HepG2 (cell line): ENCODE results near the gene UBE2L6. TPM values are rescaled to one million over a fixed set of nuclear protein-coding genes. Genes with fewer than 3 reads are reported as not detected.

Experiments used
- ATAC-seq: fragments of 200-7000 bp; cut with Tn5 transposase; 3 replicates; pipeline ENCODE4 v1.9.1; 2020; ENCODE audit warnings: mild to moderate bottlenecking, moderate library complexity
- BruUV-seq: library from RNA; stranded (reverse); fragments of 400-500 nt; replicated peaks from 2 replicates; lab custom pipeline; 2021; lab: Mats Ljungman, UMichigan
- CTCF ChIA-PET: fragments of 300-600 bp; formaldehyde crosslinking; extraction: SDS; loops from one replicate; lab custom pipeline; 2021; ENCODE audit warnings: low total read pairs, inconsistent platforms, low intra/inter-chr PET ratio; lab: Yijun Ruan, JAX
- POLR2A ChIA-PET: fragments of 350-600 bp; sonication (Branson Sonifier 250); formaldehyde crosslinking; loops from one replicate; lab custom pipeline; 2020; ENCODE audit warnings: antibody characterized with exemption, inconsistent platforms; lab: Yijun Ruan, JAX
- DNase-seq: peaks from one replicate; pipeline ENCODE4 v3.0.0-alpha.2; 2015; ENCODE audit warnings: low spot score
- FAIRE-seq: peaks from 3 replicates; lab custom pipeline; 2011; peaks lifted over from hg19 to GRCh38; lab: Jason Lieb, UNC
- H2AFZ ChIP-seq: one replicate; pipeline ENCODE4 v1.6.1; 2011; ENCODE audit warnings: low read length, inconsistent platforms
- H3K27ac ChIP-seq: fragments of 300-600 bp; 3 replicates; pipeline ENCODE4 v1.8.0; 2011; ENCODE audit warnings: mixed run types, mild to moderate bottlenecking, mixed read lengths, low read length, inconsistent platforms; ENCODE audit not compliant: insufficient read depth; ENCODE audit errors: extremely low read length
- H3K27me3 ChIP-seq, 2 experiments: fragments of 200-600 bp in 1 of 2; 2 replicates in 1 of 2; 3 replicates in 1 of 2; pipeline versions ENCODE4 v1.6.0 to v1.8.0; 2011; ENCODE audit warnings: low read length in 2 of 2, mild to moderate bottlenecking in 2 of 2, moderate library complexity in 2 of 2, inconsistent platforms in 1 of 2; ENCODE audit not compliant: insufficient read depth in 2 of 2, control insufficient read depth in 1 of 2
- H3K36me3 ChIP-seq, 2 experiments: fragments of 200-600 bp in 1 of 2; replicated peaks in 1 of 2; 2 replicates in 1 of 2; 3 replicates in 1 of 2; pipeline versions ENCODE4 v1.5.1 to v1.8.0; 2011; ENCODE audit warnings: low read length in 2 of 2, inconsistent platforms in 1 of 2; ENCODE audit not compliant: insufficient read depth in 2 of 2, control insufficient read depth in 1 of 2
- H3K4me1 ChIP-seq: 2 replicates; pipeline ENCODE4 v1.5.1; 2012; ENCODE audit warnings: low read length, inconsistent platforms; ENCODE audit not compliant: insufficient read depth
- H3K4me2 ChIP-seq: 2 replicates; pipeline ENCODE4 v1.6.0; 2011; ENCODE audit warnings: low read depth, low read length, inconsistent platforms
- H3K4me3 ChIP-seq, 3 experiments: fragments of 200-600 bp in 1 of 3; sonication (generic), shearing (Covaris generic) in 1 of 3; replicated peaks in 1 of 3; 2 replicates each; pipeline ENCODE4 v1.5.1; 2011 to 2016; ENCODE audit warnings: low read length in 3 of 3, inconsistent platforms in 2 of 3, low read depth in 2 of 3, mild to moderate bottlenecking in 2 of 3, control low read depth in 1 of 3, mixed read lengths in 1 of 3; ENCODE audit not compliant: insufficient read depth in 1 of 3
- H3K79me2 ChIP-seq: one replicate; pipeline ENCODE4 v1.6.1; 2011; ENCODE audit warnings: low read length, inconsistent platforms; ENCODE audit not compliant: insufficient read depth
- H3K9ac ChIP-seq: 2 replicates; pipeline ENCODE4 v1.6.0; 2011; ENCODE audit warnings: mild to moderate bottlenecking, low read depth, low read length, inconsistent platforms; ENCODE audit not compliant: insufficient read depth
- H3K9me3 ChIP-seq: 2 replicates; pipeline ENCODE4 v1.5.1; 2012; ENCODE audit warnings: mild to moderate bottlenecking, low read length
- H4K20me1 ChIP-seq: 2 replicates; pipeline ENCODE4 v1.6.0; 2011; ENCODE audit warnings: inconsistent platforms, mild to moderate bottlenecking, low read length, moderate library complexity; ENCODE audit not compliant: insufficient read depth
- FOXJ3 ChIP-seq: sonication (generic); formaldehyde crosslinking; IDR thresholded peaks from 2 replicates; pipeline ENCODE4 v1.4.0; 2020; ENCODE audit warnings: missing genetic modification reagents, mild to moderate bottlenecking, borderline replicate concordance
- FUBP1 ChIP-seq: sonication (generic); formaldehyde crosslinking; IDR thresholded peaks from 2 replicates; pipeline ENCODE4 v1.5.1; 2020; ENCODE audit warnings: missing genetic modification reagents, mild to moderate bottlenecking, borderline replicate concordance
- HOXA5 ChIP-seq: sonication (generic); formaldehyde crosslinking; IDR thresholded peaks from 2 replicates; pipeline ENCODE4 v1.4.0; 2020; ENCODE audit warnings: missing genetic modification reagents
- ISL2 ChIP-seq: sonication (generic); formaldehyde crosslinking; IDR thresholded peaks from 2 replicates; pipeline ENCODE4 v1.5.0; 2020; ENCODE audit warnings: missing genetic modification reagents
- JARID2 ChIP-seq: sonication (generic); formaldehyde crosslinking; IDR thresholded peaks from 2 replicates; pipeline ENCODE4 v1.8.1; 2023; ENCODE audit warnings: missing genetic modification reagents, inconsistent platforms; ENCODE audit not compliant: insufficient replicate concordance
- MAF1 ChIP-seq: sonication (generic); formaldehyde crosslinking; IDR thresholded peaks from 2 replicates; pipeline ENCODE4 v1.5.0; 2020; ENCODE audit warnings: missing genetic modification reagents, borderline replicate concordance
- MAFF ChIP-seq: IDR thresholded peaks from 2 replicates; pipeline ENCODE4 v1.6.1; 2011; ENCODE audit warnings: low read depth, low read length, improper control_type of control experiment
- MAFK ChIP-seq, 2 experiments: IDR thresholded peaks in 1 of 2; conservative IDR thresholded peaks in 1 of 2; 2 replicates each; pipeline ENCODE4 v1.6.1; 2011; ENCODE audit warnings: improper control_type of control experiment in 2 of 2, low read length in 2 of 2
- PAXIP1 ChIP-seq: sonication (generic); formaldehyde crosslinking; conservative IDR thresholded peaks from 2 replicates; pipeline ENCODE4 v1.4.0; 2020; ENCODE audit warnings: mild to moderate bottlenecking, missing genetic modification reagents, moderate library complexity
- SUZ12 ChIP-seq: fragments of 150-350 bp; IDR thresholded peaks from 2 replicates; pipeline ENCODE4 v1.6.1; 2014; ENCODE audit warnings: low read depth, low read length
- ZFP90 ChIP-seq: sonication (generic); formaldehyde crosslinking; IDR thresholded peaks from 2 replicates; pipeline ENCODE4 v1.8.0; 2022; ENCODE audit warnings: missing genetic modification reagents, mild to moderate bottlenecking, inconsistent platforms, borderline replicate concordance
- ZNF143 ChIP-seq: sonication (generic); formaldehyde crosslinking; IDR thresholded peaks from 2 replicates; pipeline ENCODE4 v1.4.0; 2020; ENCODE audit warnings: missing genetic modification reagents
- ZNF513 ChIP-seq: sonication (generic); formaldehyde crosslinking; conservative IDR thresholded peaks from 2 replicates; pipeline ENCODE4 v1.5.0; 2020; ENCODE audit warnings: missing genetic modification reagents
- ZNF605 ChIP-seq: sonication (generic); formaldehyde crosslinking; IDR thresholded peaks from 2 replicates; pipeline ENCODE4 v1.8.0; 2022; ENCODE audit warnings: mild to moderate bottlenecking, missing genetic modification reagents
- ZNF629 ChIP-seq: sonication (generic); formaldehyde crosslinking; conservative IDR thresholded peaks from 2 replicates; pipeline ENCODE4 v1.5.0; 2020; ENCODE audit warnings: missing genetic modification reagents
- ZNF773 ChIP-seq: sonication (generic); formaldehyde crosslinking; IDR thresholded peaks from 2 replicates; pipeline ENCODE4 v1.4.0; 2020; ENCODE audit warnings: missing genetic modification reagents, borderline replicate concordance
- ZNF781 ChIP-seq: sonication (generic); formaldehyde crosslinking; IDR thresholded peaks from 2 replicates; pipeline ENCODE4 v1.5.1; 2020; ENCODE audit warnings: borderline replicate concordance, mild to moderate bottlenecking, missing genetic modification reagents; ENCODE audit errors: not compliant biosample characterization
- WGBS: methylation state at CpG from one replicate; pipeline ENCODE4 v1.1.6; 2017; ENCODE audit warnings: low lambda C conversion rate; 5-methylcytosine and 5-hydroxymethylcytosine counted together
- in situ Hi-C: cut with HindIII; loops from 2 replicates; pipeline ENCODE4 v1.10.0; 2017; ENCODE audit warnings: low pct_unique_long_range_greater_than_20kb; ENCODE audit not compliant: extremely low pct_ligation_motif_present
- intact Hi-C: fragments of 100-400 bp; cut with micrococcal nuclease; formaldehyde crosslinking; loops from one replicate; pipeline ENCODE4 v1.10.0; 2022; ENCODE audit not compliant: unreplicated experiment
- polyA plus RNA-seq, 8 experiments: library from polyadenylated mRNA; depleted of rRNA in 3 of 8; stranded (reverse) in 7 of 8; unstranded in 1 of 8; fragments of >200 nt; fragmentation: Illumina TruSeq in 4 of 8; extraction: Trizol in 4 of 8; gene quantifications; 2 replicates each; pipeline versions ENCODE4 v1.2.1 to v1.2.3, GENCODE V29; 2011 to 2016; ENCODE audit warnings: low read depth in 4 of 8, missing spikeins in 1 of 8, mixed read lengths in 1 of 8; ENCODE audit not compliant: insufficient read depth in 1 of 8
- total RNA-seq, 5 experiments: library from RNA; depleted of rRNA; stranded (reverse); fragments of >200 nt; fragmentation: Illumina TruSeq; extraction: Trizol; gene quantifications; 2 replicates each; pipeline ENCODE4 v1.2.3, GENCODE V29; 2016; ENCODE audit warnings: low read depth in 1 of 5

UBE2L6 gene
- total and polyA plus RNA-seq, 2 of the 13 experiments (the other 11 are each of a cell fraction or from before 2014, with no cell fraction given) = 30.3 to 30.4 TPM

GRCh38 chr11:57516061-57516443, 51.4 kb downstream of the UBE2L6 start:
- in situ Hi-C loops = no loop called here
- Histone ChIP-seq H3K27ac (peak overlapping the region; percentile 82), H3K9ac (peak overlapping the region; percentile 85), H3K79me2 (peaks cover 42% of the 10 kb centered on the region), H3K4me3 (peak overlapping the region; percentile 76 to 95 (median 86)), H3K27me3 (no peaks in the 10 kb centered on the region), H3K9me3 (no peaks in the 10 kb centered on the region), H3K36me3 (peaks cover 0 to 13% of the 10 kb centered on the region in 2 experiments; a peak in 1 of 5 replicates), H3K4me1 (peaks cover 60% of the 10 kb centered on the region), H2AFZ (no peak overlapping the region), H4K20me1 (no peaks in the 10 kb centered on the region), H3K4me2 (peak overlapping the region; percentile 96)
- ATAC-seq (no peak), FAIRE-seq (no peak), DNase-seq (no peak)
- intact Hi-C loops = no loop called here
- POLR2A ChIA-PET = interaction anchor here (0.7 to 6.9 kb wide), 15 partner anchors 8 to 124 kb away, joined by 3 to 111 read pairs (median 4); partner anchors contain the start of genes RTN4RL2 and TIMM10
- 5% methylated on average over 5 of the region's 5 CpGs for WGBS
- TSS peak; percentile 94 for BruUV-seq
- CTCF ChIA-PET = no interaction called here
- TF ChIP-seq MAFF = peak; percentile 64
- TF ChIP-seq SUZ12 = no peak
- no peak for TF ChIP-seq JARID2 (CRISPR knock-in tag)
- peak; percentile 74 for TF ChIP-seq ZNF629 (CRISPR knock-in tag)
- no peak for TF ChIP-seq ZNF781
- 0 out of 2 replicates have a peak, but pooled peaks have one; percentile 44 for TF ChIP-seq FOXJ3
- peak; percentile 71 to 75 for TF ChIP-seq MAFK (conservative IDR thresholded peaks at IDR 0.05 in 1 of 2, IDR thresholded peaks at IDR 0.05 in 1 of 2; ENCODE audit: low read length in 2 of 2)
- no peak for TF ChIP-seq FUBP1 (CRISPR knock-in tag)
- TF ChIP-seq ZNF773 = 0 out of 2 replicates have a peak, but pooled peaks have one; percentile 20
- TF ChIP-seq ZNF605 (CRISPR knock-in tag) = no peak
- 0 out of 2 replicates have a peak, but pooled peaks have one; percentile 7 for TF ChIP-seq ZFP90 (CRISPR knock-in tag)
- TF ChIP-seq PAXIP1 = peak; percentile 1; the same call in 1 of the 2 replicates
- no peak for TF ChIP-seq ZNF513 (CRISPR knock-in tag)
- 0 out of 2 replicates have a peak, but pooled peaks have one; percentile 8 for TF ChIP-seq ISL2
- 0 out of 2 replicates have a peak, but pooled peaks have one; percentile 1 for TF ChIP-seq HOXA5 (CRISPR knock-in tag)
- TF ChIP-seq MAF1 (CRISPR knock-in tag) = no peak
- 0 out of 2 replicates have a peak, but pooled peaks have one; percentile 6 for TF ChIP-seq ZNF143 (CRISPR knock-in tag)
